Endothelial cell (in vitro differentiated cells): Measurements from ENCODE around the gene AGPAT3. TPM values are rescaled to one million over a fixed set of nuclear protein-coding genes. Genes with fewer than 3 reads are reported as not detected.

ENCODE experiments used
- DNase-seq: peaks from one replicate; pipeline ENCODE4 v3.0.0; 2021; ENCODE audit warnings: low spot score
- H3K27ac Mint-ChIP-seq: one replicate; pipeline ENCODE4 v1.8.0; 2021; ENCODE audit warnings: mixed read lengths, inconsistent platforms; ENCODE audit not compliant: unreplicated experiment
- H3K27me3 Mint-ChIP-seq: one replicate; pipeline ENCODE4 v1.8.0; 2021; ENCODE audit warnings: mild to moderate bottlenecking, moderate library complexity, mixed read lengths, inconsistent platforms; ENCODE audit not compliant: unreplicated experiment
- H3K36me3 Mint-ChIP-seq: one replicate; pipeline ENCODE4 v1.8.0; 2021; ENCODE audit warnings: mild to moderate bottlenecking, low read depth, mixed read lengths, inconsistent platforms; ENCODE audit not compliant: unreplicated experiment
- H3K4me1 Mint-ChIP-seq: one replicate; pipeline ENCODE4 v1.8.0; 2021; ENCODE audit warnings: mild to moderate bottlenecking, mixed read lengths, inconsistent platforms; ENCODE audit not compliant: unreplicated experiment
- H3K4me3 Mint-ChIP-seq: one replicate; pipeline ENCODE4 v1.8.0; 2021; ENCODE audit warnings: mild to moderate bottlenecking, mixed read lengths, inconsistent platforms; ENCODE audit not compliant: unreplicated experiment
- H3K9me3 Mint-ChIP-seq: one replicate; pipeline ENCODE4 v1.8.0; 2021; ENCODE audit warnings: mixed read lengths, inconsistent platforms; ENCODE audit not compliant: unreplicated experiment
- CTCF ChIP-seq: fragments of 200-600 bp; sonication (generic); IDR thresholded peaks from one replicate; pipeline ENCODE4 v1.5.0; 2021; ENCODE audit warnings: antibody characterized with exemption; ENCODE audit not compliant: unreplicated experiment
- total RNA-seq: library from RNA; stranded (reverse); fragmentation: NEBNext Ultra II Directional; extraction: Animal tissue kit (Norgen Biotek cat#: 25700); gene quantifications from one replicate; pipeline ENCODE4 v1.2.1, GENCODE V29; 2021; ENCODE audit not compliant: unreplicated experiment

AGPAT3 gene
- total RNA-seq, 1 donor from 2014 or later: 22.6 TPM

- Mint-ChIP-seq H3K9me3 (no peaks in the 10 kb centered on the region), H3K27ac (no peak overlapping the region), H3K36me3 (peaks cover 7% of the 10 kb centered on the region), H3K4me3 (no peak overlapping the region), H3K4me1 (no peaks in the 10 kb centered on the region), H3K27me3 (peaks cover 1% of the 10 kb centered on the region)
- no peak for DNase-seq
- TF ChIP-seq CTCF: no peak
Measured at GRCh38 chr21:43911015-43911934, 46.3 kb downstream of the AGPAT3 start.

- H3K36me3 Mint-ChIP-seq: peaks cover 10% of the 10 kb centered on the region
- H3K27ac Mint-ChIP-seq: no peak overlapping the region
- no peaks in the 10 kb centered on the region for H3K9me3 Mint-ChIP-seq
- H3K4me1 Mint-ChIP-seq: no peaks in the 10 kb centered on the region
- DNase-seq: no peak
- no peak for TF ChIP-seq CTCF
- H3K27me3 Mint-ChIP-seq: peaks cover 1% of the 10 kb centered on the region
- no peak overlapping the region for H3K4me3 Mint-ChIP-seq
Measured at GRCh38 chr21:43911935-43912487, 47.0 kb downstream of the AGPAT3 start.

GRCh38 chr21:43912500-43912899, 47.5 kb downstream of the AGPAT3 start:
- no peak overlapping the region for H3K27ac Mint-ChIP-seq
- no peaks in the 10 kb centered on the region for H3K4me1 Mint-ChIP-seq

GRCh38 chr21:43912910-43913309, 47.9 kb downstream of the AGPAT3 start:
- DNase-seq: no peak
- Mint-ChIP-seq H3K27ac (no peak overlapping the region), H3K27me3 (peaks cover 1% of the 10 kb centered on the region), H3K4me3 (no peak overlapping the region), H3K36me3 (peaks cover 10% of the 10 kb centered on the region), H3K4me1 (no peaks in the 10 kb centered on the region), H3K9me3 (no peaks in the 10 kb centered on the region)
- TF ChIP-seq CTCF: no peak

More at GRCh38 chr21:43912500-43912899, 47.5 kb downstream of the AGPAT3 start:
- no peak overlapping the region for H3K4me3 Mint-ChIP-seq
- no peak for TF ChIP-seq CTCF
- peaks cover 1% of the 10 kb centered on the region for H3K27me3 Mint-ChIP-seq
- DNase-seq: no peak
- no peaks in the 10 kb centered on the region for H3K9me3 Mint-ChIP-seq
- peaks cover 10% of the 10 kb centered on the region for H3K36me3 Mint-ChIP-seq

GRCh38 chr21:43913928-43914327, 48.9 kb downstream of the AGPAT3 start:
- H3K36me3 Mint-ChIP-seq: peaks cover 10% of the 10 kb centered on the region
- no peaks in the 10 kb centered on the region for H3K9me3 Mint-ChIP-seq
- DNase-seq: no peak
- H3K27ac Mint-ChIP-seq: no peak overlapping the region
- peaks cover 1% of the 10 kb centered on the region for H3K27me3 Mint-ChIP-seq
- H3K4me3 Mint-ChIP-seq: no peak overlapping the region
- H3K4me1 Mint-ChIP-seq: peaks cover 5% of the 10 kb centered on the region
- no peak for TF ChIP-seq CTCF
